Measurements from ENCODE around the gene TMEM31. TPM values are rescaled to one million over a fixed set of nuclear protein-coding genes. Genes with fewer than 3 reads are reported as not detected.

The TMEM31 gene
- total and polyA plus RNA-seq, 2 donors (not counting 1 experiment from before 2014, with no cell fraction given), result 0.25 TPM; not detected in 1

GRCh38 chrX:103730796-103731493 is 20.2 kb downstream of the TMEM31 start:
- Histone ChIP-seq H3K4me1 (ENCODE audit: control insufficient read depth in 2 of 2, insufficient read depth in 2 of 2, low read length in 2 of 2) (no peaks in the 10 kb centered on the region), H3K36me3 (replicated peaks in 1 of 2; ENCODE audit: control extremely low read depth in 1 of 2, control insufficient read depth in 1 of 2, extremely low read depth in 1 of 2, insufficient read depth in 2 of 2, low read length in 1 of 2) (no peaks in the 10 kb centered on the region), H3K4me3 (ENCODE audit: control extremely low read depth in 1 of 5, extremely low read depth in 1 of 5, insufficient read depth in 1 of 5, low read depth in 2 of 5, low read length in 4 of 5) (no peak overlapping the region), H2AFZ (ENCODE audit: insufficient read depth, low read depth, low read length, poor library complexity, severe bottlenecking) (no peak overlapping the region), H3K4me2 (replicated peaks; ENCODE audit: low read depth, low read length, poor library complexity, severe bottlenecking) (no peak overlapping the region), H4K20me1 (ENCODE audit: control insufficient read depth, insufficient read depth, low read length, poor library complexity, severe bottlenecking) (no peaks in the 10 kb centered on the region), H3K27ac (ENCODE audit: low read length in 2 of 2) (no peak overlapping the region), H3K27me3 (replicated peaks in 1 of 4; ENCODE audit: control extremely low read depth in 1 of 4, control insufficient read depth in 3 of 4, insufficient read depth in 4 of 4, low read length in 3 of 4) (peaks cover 0 to 3% (median 0%) of the 10 kb centered on the region in 4 experiments), H3K79me2 (ENCODE audit: control insufficient read depth, insufficient read depth, low read length) (no peaks in the 10 kb centered on the region), H3K9me3 (ENCODE audit: control extremely low read depth in 1 of 3, control insufficient read depth in 2 of 3, insufficient read depth in 1 of 3, low read length in 2 of 3) (no peaks in the 10 kb centered on the region), H3K9ac (ENCODE audit: low read length) (no peak overlapping the region)
- ATAC-seq (ENCODE audit: low read depth), result no peak
- no peak overlapping the region for H3K27ac Mint-ChIP-seq
- no peak for TF ChIP-seq EZH2 (IDR thresholded peaks at IDR 0.05; ENCODE audit: borderline replicate concordance, insufficient read depth, low read depth, low read length, poor library complexity, severe bottlenecking)
- TF ChIP-seq CTCF (IDR thresholded peaks at IDR 0.05), result no peak
- no peak for DNase-seq
- H3K9me3 Mint-ChIP-seq (ENCODE audit: insufficient read depth), result no peaks in the 10 kb centered on the region
- WGBS (ENCODE audit: insufficient coverage), result 83% methylated on average over 2 of the region's 8 CpGs
- no peak overlapping the region for H3K4me3 Mint-ChIP-seq
- ChIA-PET CTCF (no interaction called here), POLR2A (no interaction called here)
- intact Hi-C loops (cut with micrococcal nuclease), result no loop called here
- H3K4me1 Mint-ChIP-seq, result peaks cover 7% of the 10 kb centered on the region
- H3K27me3 Mint-ChIP-seq, result peaks cover 6% of the 10 kb centered on the region

GRCh38 chrX:103733017-103733416 is 22.3 kb downstream of the TMEM31 start:
- no peak overlapping the region for H3K9ac ChIP-seq (ENCODE audit: low read length)
- H3K4me1 ChIP-seq (ENCODE audit: control insufficient read depth in 2 of 2, insufficient read depth in 2 of 2, low read length in 2 of 2), result no peaks in the 10 kb centered on the region
- no peak for TF ChIP-seq CTCF (IDR thresholded peaks at IDR 0.05)
- TF ChIP-seq EZH2 (IDR thresholded peaks at IDR 0.05; ENCODE audit: borderline replicate concordance, insufficient read depth, low read depth, low read length, poor library complexity, severe bottlenecking), result no peak
- no peaks in the 10 kb centered on the region for H4K20me1 ChIP-seq (ENCODE audit: control insufficient read depth, insufficient read depth, low read length, poor library complexity, severe bottlenecking)
- no peaks in the 10 kb centered on the region for H3K79me2 ChIP-seq (ENCODE audit: control insufficient read depth, insufficient read depth, low read length)
- no peaks in the 10 kb centered on the region for H3K36me3 ChIP-seq (replicated peaks in 1 of 2; ENCODE audit: control extremely low read depth in 1 of 2, control insufficient read depth in 1 of 2, extremely low read depth in 1 of 2, insufficient read depth in 2 of 2, low read length in 1 of 2)
- WGBS (ENCODE audit: insufficient coverage), result no CpG with 5 or more reads among the region's 1 CpG
- CTCF ChIA-PET, result no interaction called here
- Mint-ChIP-seq H3K27me3 (peaks cover 6% of the 10 kb centered on the region), H3K27ac (no peak overlapping the region), H3K9me3 (ENCODE audit: insufficient read depth) (no peaks in the 10 kb centered on the region), H3K4me1 (peaks cover 7% of the 10 kb centered on the region), H3K4me3 (no peak overlapping the region)
- no peaks in the 10 kb centered on the region for H3K9me3 ChIP-seq (ENCODE audit: control extremely low read depth in 1 of 3, control insufficient read depth in 2 of 3, insufficient read depth in 1 of 3, low read length in 2 of 3)
- intact Hi-C loops (cut with micrococcal nuclease), result no loop called here
- no peak overlapping the region for H3K27ac ChIP-seq (ENCODE audit: low read length in 2 of 2)
- POLR2A ChIA-PET, result no interaction called here
- H2AFZ ChIP-seq (ENCODE audit: insufficient read depth, low read depth, low read length, poor library complexity, severe bottlenecking), result no peak overlapping the region
- H3K27me3 ChIP-seq (replicated peaks in 1 of 4; ENCODE audit: control extremely low read depth in 1 of 4, control insufficient read depth in 3 of 4, insufficient read depth in 4 of 4, low read length in 3 of 4), result peaks cover 0 to 2% (median 0%) of the 10 kb centered on the region in 4 experiments
- no peak overlapping the region for H3K4me3 ChIP-seq (ENCODE audit: control extremely low read depth in 1 of 5, extremely low read depth in 1 of 5, insufficient read depth in 1 of 5, low read depth in 2 of 5, low read length in 4 of 5)
- ATAC-seq (ENCODE audit: low read depth), result no peak
- H3K4me2 ChIP-seq (replicated peaks; ENCODE audit: low read depth, low read length, poor library complexity, severe bottlenecking), result no peak overlapping the region
- no peak for DNase-seq

All from B cell (primary cell).